Right renal pelvis (tissue), 4 donors: ENCODE results near the gene PEX13. TPM values are rescaled to one million over a fixed set of nuclear protein-coding genes. Genes with fewer than 3 reads are reported as not detected.
"Not testable (repeated sequence)": the region's sequence is repeated elsewhere in the genome, so short reads cannot be mapped to it uniquely, and the experiment has no call there.

Source experiments
- DNase-seq, 4 donors: peaks; one replicate each; pipeline ENCODE4 v3.0.0-alpha.2; 2013; ENCODE audit warnings: low read depth in 4 of 4, low spot score in 3 of 4, missing footprints in 1 of 4
- polyA plus RNA-seq, 4 donors: library from polyadenylated mRNA; unstranded; fragments of 120-200 nt; gene quantifications; one replicate each; pipeline ENCODE4 v1.2.1, GENCODE V29; 2013; ENCODE audit not compliant: insufficient read length in 4 of 4

The PEX13 gene, protein sequence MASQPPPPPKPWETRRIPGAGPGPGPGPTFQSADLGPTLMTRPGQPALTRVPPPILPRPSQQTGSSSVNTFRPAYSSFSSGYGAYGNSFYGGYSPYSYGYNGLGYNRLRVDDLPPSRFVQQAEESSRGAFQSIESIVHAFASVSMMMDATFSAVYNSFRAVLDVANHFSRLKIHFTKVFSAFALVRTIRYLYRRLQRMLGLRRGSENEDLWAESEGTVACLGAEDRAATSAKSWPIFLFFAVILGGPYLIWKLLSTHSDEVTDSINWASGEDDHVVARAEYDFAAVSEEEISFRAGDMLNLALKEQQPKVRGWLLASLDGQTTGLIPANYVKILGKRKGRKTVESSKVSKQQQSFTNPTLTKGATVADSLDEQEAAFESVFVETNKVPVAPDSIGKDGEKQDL
- 10 to 100 TPM; 28.8 to 34.1 (median 29.6) TPM for polyA plus RNA-seq

DNA sequence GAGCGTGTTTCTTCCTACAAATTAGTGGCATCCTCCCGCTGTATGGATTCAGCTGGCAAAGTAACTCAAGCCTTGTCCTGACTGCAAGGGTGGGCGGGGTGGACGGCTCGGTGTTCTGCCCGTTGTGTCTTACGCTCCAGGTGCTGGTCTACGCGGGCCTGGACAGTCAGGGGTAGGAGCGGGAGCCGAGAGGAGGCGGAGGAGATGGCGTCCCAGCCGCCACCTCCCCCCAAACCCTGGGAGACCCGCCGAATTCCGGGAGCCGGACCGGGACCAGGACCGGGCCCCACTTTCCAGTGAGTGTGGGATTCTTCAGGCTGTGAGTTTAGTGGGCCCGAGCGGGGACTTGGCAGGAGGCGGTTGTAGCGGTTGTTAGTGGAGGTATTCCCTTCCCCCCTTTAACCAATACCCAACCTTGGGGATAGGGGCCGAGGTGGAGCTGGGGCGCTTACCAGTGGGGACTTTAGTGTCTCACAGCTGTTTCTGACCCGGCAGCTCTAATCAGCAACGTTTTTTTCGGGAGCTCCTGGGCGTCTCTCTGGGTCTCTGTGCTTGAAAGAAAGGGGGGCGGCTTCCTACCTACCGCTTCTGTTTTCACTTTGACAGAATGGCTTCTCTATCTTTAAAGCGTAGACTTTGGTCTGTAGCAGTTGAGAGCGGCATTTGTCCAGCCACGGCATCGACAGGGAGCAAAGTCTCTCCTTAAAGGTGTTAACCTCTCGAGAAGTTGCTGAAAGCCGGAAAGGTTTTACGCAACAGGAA lies at the start of gene PEX13, which contains the start of gene PUS10:
TSS of gene PEX13 (plus strand) at position 165 of the 762 bp plus-strand sequence. CDS start at position 205, 40 bp downstream.
TSS of gene PUS10 (minus strand) at position 700 of the 762 bp plus-strand sequence. CDS start 6,365 bp downstream, outside the sequence.
- DNase-seq, result peak in 3 of 4 donors; percentile 22 to 77 (median 30)

DNA sequence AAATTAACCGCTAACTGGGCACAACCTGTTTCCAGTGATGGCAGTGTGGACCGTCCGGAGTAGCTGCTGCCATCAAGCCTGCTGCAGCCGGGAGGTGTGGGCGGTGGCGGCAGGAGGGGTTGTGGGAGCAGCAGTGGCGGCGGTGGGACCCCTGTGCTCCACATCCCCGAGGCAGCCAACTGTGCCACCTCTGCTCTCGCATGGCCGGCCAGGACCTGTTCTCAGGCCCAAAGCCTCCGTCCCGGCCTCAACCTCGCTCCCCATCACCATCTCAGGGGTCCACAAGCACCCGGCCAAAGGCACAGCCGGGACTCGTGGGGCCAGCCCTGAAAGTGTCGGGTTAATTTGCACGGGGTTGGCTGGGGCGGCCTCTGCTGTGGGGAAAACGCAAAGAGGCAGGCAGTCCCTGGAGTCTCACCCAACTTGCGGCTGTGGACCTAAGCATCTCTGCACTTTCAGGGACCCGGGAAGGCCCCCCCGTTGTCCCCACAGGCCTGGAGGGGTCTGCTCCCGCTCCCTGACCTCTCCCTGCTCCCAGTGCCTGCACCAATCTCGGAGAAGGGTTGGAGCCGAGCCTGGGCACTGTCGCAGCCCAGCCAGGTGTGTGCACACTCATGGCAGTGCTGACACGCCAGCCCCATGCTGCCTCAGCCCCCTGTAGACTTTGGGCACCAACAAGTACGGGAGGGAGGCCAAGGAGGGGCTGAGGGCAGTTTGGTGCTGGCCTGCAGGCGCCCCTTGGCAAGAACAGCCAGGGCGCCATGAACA lies 44.4 kb upstream of the PEX13 start:
- DNase-seq, result no peak

DNA sequence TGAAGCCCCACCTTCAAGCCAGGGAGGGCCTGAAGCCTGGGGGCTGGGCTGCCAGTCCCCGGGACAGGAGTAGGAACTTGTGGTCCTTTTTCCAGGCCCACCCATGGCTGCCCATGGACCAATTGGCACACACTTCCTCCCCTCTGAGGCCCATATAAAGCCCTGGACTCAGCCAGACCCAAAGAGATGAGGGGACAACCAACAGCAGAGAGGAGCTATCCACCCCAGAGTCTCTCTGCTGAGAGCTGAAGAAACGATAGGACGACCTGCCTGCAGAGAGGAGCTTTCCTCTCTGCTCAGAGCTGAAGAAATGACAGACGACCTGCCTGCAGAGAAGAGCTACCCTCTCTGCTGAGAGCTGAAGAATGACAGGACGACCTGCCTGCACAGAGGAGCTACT lies 43.8 kb upstream of the PEX13 start:
- DNase-seq, result no peak

DNA sequence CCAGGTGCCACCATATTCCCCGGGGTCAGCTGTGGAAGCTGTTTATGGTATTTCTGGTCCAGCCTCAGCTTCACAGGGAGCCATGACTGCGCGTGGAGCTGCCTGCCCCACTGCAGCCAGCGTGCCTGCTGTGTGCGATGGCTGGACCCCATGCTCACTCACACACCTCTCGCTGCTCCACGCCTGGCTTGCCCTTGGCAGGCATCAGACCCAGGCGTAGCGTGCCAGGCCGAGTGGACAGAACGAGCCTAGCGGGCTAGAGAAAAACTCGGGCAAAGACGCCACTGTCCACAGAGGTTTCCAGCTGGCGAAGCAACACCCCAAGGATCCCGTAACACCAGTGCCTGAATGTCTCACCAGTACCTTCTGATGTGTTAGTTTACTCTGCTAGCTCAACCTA lies 42.9 kb upstream of the PEX13 start:
- DNase-seq, result no peak

DNA sequence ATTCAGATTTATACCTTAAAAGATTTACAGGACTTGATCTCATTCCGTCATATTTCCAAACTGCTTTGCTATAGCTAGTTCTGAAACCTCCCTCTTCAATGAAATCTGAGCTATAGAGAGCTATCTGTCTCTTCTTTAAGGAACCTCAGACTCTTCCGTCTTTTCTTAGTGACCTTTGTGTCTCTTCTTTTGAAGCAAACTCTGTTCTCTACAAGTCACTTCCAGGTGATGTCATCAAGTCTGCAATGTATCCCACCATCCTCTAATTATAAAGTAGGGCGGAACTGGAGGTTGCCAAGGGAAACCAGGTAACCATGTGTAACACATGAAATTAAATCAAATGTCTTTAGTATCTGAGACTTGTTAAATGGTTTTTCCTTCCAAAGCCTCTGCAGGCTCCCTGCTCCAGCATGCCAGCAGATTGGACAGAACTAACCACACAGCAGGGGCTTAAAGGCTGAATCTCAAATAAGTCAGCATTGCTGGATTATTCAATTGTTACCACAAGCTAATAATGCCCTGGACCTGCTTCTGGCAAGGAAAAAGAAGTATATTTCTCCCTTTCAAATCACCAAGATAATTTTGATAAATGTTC lies 41.2 kb upstream of the PEX13 start:
- no peak for DNase-seq

DNA sequence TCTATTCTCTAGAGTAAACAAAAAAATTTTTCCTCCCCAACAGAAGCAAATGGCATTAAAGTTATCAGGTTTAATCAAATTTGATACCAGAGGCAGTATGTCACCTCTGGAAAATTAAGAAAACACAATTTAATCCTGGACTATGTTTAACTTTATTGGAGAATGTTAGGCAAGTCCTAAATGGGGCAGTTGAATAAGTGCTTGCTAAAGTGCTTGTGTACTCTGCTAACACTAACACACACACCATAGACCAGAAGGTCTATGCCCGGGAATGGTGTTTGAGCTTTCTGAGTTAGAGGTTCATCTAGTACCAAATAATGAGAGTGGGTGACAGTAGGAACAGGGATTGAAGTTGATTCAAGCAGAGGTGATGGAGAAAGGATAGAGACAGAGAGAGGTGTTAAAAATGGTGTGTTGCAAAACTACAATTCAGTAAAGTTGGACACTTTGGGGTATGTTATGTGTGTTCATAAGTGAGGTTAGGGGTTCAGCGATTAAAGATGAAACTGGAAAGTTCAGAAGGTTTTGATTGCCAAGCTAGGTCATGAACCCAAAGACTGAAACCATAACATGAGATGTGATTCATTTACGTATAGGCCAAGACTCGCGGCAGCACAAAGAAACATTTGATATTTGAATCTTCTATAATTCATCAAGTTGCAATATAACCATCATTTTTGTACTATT lies 40.5 kb upstream of the PEX13 start:
- no peak for DNase-seq

DNA sequence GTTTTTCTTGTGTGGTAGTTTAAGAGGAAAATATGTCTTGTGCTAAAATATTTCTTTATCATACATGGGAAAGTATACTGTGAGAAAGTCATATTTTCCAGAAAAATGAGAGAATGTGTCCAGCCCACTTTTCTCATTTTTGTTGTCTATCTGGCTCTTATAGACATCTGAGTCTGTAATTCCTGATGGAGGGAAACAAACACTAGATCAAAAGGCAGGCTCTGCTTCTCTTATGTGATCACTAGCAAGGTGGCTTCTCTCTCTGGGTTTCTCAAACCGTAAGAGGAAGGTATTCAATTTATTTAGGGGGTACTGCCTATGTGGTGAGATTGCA lies 40.0 kb upstream of the PEX13 start:
- DNase-seq, result no peak

DNA sequence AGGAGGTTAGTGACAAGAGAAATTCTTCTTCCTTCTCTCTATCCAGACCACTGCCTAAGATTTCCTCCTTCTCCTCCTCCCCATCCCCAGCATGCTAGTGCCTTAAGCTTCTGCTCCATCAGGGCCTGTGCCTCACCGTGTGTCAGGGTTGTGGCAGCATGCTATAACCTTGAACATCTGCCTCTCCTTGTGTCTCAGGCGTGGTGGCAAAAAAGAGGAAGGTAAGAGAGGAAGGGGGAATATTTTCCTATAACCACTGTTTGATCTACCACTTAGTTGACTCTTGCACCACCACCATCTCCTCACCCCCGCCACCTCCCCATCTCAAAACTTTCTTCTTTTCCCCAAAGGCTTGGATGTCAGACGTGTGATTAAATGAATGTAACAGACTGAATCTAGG lies 38.3 kb upstream of the PEX13 start:
- DNase-seq, result no peak

DNA sequence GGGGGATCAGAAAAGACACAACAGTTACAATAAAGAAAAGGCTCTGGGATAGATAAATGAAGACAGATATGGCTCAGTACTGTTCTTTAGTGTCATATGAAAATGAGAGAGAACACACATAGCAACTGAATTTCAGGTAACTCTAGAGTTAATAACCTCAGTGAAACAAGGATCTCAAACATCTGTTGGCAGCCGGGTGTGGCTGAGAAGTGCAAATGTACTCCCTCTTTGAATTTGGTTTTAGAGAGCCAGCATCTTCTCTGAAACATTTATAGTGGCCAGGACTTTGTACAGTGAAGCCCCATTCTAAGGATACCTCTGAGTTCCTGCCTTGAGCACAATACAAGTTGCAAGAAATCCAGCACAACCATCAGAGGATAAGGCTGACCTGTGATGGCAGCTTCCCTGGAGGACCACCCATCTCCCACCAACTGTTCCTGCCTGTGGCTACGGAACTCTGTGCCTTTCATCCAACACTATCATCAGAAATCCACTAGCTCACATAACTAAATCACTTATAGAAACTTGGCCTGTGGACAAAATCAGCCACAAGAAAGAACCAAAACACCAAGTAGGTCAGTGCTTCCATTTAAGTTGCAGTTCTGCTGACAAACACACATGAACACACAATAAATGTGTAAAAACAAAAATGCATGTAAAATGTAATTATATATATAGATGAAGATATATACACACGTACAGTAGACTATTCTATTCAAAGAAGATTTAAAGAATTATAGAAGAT lies 37.3 kb upstream of the PEX13 start:
- no peak for DNase-seq

DNA sequence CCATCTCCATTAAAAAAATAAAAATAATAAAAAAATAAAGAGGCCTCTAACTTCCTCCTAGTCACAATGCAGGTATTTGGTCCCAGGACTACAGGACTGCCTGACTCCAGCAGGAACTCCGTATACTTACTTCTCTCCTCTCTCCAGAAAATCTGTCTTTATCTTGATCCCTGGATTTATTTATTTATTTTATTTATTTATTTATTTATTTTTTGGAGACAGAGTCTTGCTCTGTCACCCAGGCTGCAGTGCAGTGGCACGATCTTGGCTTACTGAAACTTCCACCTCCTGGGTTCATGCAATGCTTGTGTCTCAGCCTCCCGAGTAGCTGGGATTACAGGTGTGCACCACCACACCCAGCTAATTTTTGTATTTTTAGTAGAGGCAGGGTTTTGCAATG lies 35.5 kb upstream of the PEX13 start:
- not testable (repeated sequence) for DNase-seq

DNA sequence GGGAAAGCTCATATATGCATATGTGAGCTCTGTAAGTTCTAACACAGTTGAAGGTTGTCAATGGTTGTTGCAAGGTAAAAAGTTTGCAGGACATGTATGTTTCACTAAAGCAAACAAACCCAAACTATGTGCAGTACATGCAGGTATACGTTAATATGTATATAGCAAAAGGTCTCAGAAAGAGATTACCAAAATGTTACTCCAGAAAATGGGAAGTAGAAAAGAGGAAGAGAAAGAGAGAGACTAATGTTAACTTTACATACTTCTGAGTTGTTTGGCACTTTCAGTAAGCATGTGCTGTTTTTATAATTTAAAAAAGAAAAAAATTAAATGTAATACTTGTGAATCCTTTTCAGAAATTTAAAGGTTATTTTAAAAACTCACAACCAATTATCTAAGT lies 32.8 kb upstream of the PEX13 start:
- DNase-seq, result no peak

DNA sequence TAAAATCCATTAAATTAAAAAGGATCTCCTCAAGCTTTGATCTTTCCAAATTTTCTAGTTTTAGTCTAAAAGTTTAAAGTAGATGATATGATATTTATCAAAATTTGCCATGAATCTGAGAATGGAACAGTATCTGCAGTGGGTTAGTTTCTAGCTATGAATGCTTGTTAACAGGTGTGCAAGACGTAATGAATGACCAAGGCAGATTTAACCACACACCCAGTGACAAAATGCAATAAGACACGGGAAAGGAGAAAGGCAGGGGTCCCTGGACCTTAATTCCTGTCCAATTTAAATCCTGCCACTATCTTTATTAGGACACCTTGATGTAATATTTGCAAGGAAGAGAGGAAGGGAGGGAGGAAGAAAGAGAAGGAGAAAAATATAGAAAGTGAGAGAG lies 30.5 kb upstream of the PEX13 start:
- no peak for DNase-seq

DNA sequence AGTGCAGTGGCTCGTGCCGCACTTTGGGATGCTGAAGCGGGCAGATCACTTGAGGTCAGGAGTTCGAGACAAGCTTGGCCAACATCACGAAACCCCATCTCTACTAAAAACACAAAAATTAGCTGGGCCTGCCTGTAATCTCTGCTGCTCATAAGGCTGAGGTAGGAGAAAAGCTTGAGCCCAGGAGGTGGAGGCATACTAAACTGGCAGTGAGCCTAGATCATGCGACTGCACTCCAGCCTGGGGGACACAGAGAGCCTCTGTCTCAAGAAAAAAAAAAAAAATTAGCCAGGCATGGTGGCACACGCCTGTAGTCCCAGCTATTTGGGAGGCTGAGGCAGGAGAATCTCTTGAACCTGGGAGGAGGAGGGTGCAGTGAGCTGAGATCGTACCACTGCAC lies 29.9 kb upstream of the PEX13 start:
- not testable (repeated sequence) for DNase-seq

DNA sequence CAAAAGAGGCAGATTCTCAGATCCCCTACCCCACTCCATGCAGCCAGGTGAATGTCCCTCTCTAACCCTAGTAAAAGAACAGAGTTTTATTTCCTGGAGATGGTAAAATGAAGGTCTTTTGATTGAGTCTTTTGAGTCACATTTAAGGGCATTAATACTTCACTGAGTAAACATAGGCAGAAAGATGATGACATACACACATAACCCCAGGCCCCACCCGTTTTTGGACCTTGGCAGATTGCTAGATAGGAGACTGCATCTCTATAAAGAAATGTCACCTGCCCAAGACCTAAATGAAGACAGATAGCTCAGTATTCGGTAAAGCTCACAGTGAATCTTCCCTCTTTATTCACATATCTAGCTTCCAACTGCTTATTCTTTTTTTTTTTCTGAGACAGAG lies 28.3 kb upstream of the PEX13 start:
- DNase-seq, result no peak

DNA sequence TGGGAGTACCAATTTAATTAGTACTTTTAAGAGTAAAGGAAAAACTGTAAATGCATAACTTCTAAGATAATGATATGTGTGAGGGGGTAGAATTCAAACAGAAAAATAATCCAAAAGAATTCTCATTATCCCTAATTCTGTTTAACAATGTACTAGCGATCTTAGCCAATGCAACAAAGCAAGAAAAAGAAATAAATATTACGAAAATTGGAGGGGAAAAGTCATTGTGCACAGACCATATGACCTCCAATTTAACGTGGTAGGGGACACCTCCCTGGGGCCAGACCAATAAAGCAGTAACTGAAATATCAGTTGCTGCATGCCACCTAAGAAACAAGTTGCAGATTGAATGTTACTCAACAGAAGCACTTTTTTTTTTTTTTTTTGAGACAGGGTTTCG lies 25.9 kb upstream of the PEX13 start:
- no peak for DNase-seq

DNA sequence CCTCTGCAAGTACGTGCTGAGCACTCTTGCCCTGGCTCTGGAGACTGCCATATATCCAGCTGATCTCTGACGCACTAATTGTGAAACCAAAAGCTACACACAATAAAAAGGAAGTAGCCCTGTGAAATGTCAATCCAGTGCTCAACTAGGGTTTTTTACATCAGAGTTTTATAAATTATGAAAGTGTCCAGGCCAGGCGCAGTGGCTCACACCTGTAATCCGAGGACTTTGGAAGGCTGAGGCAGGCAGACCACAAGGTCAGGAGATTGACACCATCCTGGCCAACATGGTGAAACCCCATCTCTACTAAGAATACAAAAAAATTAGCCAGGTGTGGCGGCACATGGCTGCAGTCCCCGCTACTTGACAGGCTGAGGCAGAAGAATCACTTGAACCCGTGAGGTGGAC lies 24.5 kb upstream of the PEX13 start:
- DNase-seq, result no peak

DNA sequence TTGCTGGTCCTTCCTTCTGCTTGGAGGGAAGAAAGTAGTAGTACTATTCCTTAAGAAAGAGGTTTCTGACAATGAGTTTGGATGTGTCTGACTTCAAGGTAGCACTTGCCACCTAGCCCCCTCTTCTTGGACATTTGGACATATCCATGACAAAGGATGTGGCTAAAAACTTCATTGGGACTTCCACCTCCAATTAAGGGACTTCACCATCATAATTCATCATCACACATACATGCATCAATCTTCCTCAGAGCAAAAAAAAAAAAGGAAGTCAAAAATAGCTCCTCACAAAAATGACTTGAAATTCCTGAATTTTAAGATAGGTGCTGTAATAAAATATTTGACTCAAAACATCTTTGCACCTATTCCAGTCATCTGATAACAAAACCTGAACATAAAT lies 23.4 kb upstream of the PEX13 start:
- DNase-seq, result no peak

DNA sequence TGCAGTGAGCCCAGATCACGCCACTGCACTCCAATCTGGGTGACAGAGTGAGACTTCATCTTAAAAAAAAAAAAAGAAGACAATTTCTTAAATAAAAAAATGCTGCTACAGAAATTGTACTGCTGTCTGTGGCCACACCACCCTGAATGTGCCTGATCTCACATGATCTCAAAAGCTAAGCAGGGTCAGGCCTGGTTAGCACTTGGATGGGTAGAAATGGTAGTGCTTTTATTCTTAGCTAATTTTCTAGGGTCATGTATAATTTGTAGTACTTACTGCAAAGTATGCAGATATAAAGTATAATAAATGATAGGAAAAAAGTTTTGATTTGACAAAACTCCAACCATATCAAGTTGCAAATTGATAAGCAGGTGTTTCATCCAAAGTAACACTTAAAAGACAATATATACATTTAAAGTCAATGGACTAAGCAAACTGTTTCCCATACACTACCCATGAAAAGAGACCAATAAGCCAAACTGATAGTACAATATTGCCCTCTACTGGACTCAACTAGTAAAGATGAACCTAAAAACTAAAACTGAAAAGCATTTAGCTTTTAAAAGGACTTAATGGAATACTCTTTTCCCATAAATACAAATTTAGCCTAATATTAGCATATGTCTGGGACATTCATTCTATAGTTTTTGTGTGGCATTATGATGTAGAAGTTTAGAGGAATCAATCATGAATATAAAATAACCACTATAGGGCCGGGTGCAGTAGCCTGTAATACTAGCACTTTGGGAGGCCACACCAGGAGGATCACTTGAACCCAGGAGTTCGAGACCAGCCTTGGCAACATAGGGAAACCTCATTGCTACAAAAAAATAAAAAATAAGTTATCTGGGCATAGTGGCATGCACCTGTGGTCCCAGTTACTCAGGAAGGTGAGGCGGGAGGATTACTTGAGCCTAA lies 18.6 kb upstream of the PEX13 start:
- peak in 2 of 4 donors; percentile 47 to 48 for DNase-seq
